ENCODE results near the gene EEFSEC. TPM values are rescaled to one million over a fixed set of nuclear protein-coding genes. Genes with fewer than 3 reads are reported as not detected.
A peak's percentile ranks its signal among the peaks of the same experiment; 100 is the strongest.

Gene EEFSEC
- total RNA-seq, 4 donors from 2014 or later: 11.5 to 18.7 (median 14.9) TPM

- WGBS, 2 donors: 91 to 100% methylated on average over 3 to 4 of the region's 4 CpGs
- no peak overlapping the region for H3K27ac ChIP-seq
- no peaks in the 10 kb centered on the region for H3K36me3 ChIP-seq
- TF ChIP-seq POLR2A (IDR thresholded peaks at IDR 0.05) (no peak), CTCF (IDR thresholded peaks at IDR 0.05) (no peak)
- DNase-seq: no peak
- intact Hi-C loops (cut with DNase I): no loop called here
- peaks cover 0 to 9% (median 4%) of the 10 kb centered on the region in 3 donors for H3K9me3 ChIP-seq
- H3K4me3 ChIP-seq: no peak overlapping the region
- H3K4me1 ChIP-seq: peaks cover 0 to 20% (median 0%) of the 10 kb centered on the region in 3 donors
- no peaks in the 10 kb centered on the region for H3K27me3 ChIP-seq
Measured at GRCh38 chr3:128227507-128227906, 74.2 kb downstream of the EEFSEC start.

GRCh38 chr3:128228366-128228910 is 75.2 kb downstream of the EEFSEC start:
- Histone ChIP-seq H3K27ac (no peak overlapping the region), H3K27me3 (no peaks in the 10 kb centered on the region), H3K36me3 (no peaks in the 10 kb centered on the region), H3K4me3 (no peak overlapping the region), H3K9me3 (peaks cover 0 to under 1% (median 0%) of the 10 kb centered on the region in 3 donors), H3K4me1 (peaks cover 0 to 20% (median 0%) of the 10 kb centered on the region in 3 donors)
- no peak for TF ChIP-seq CTCF (IDR thresholded peaks at IDR 0.05)
- TF ChIP-seq POLR2A (IDR thresholded peaks at IDR 0.05): no peak
- no peak for DNase-seq
- WGBS, 2 donors: 90 to 92% methylated on average over 3 to 4 of the region's 5 CpGs
- intact Hi-C loops (cut with DNase I): no loop called here

- TF ChIP-seq POLR2A (IDR thresholded peaks at IDR 0.05) (no peak), CTCF (IDR thresholded peaks at IDR 0.05) (no peak)
- Histone ChIP-seq H3K9me3 (no peaks in the 10 kb centered on the region), H3K36me3 (no peaks in the 10 kb centered on the region), H3K4me1 (peaks cover 0 to 20% (median 0%) of the 10 kb centered on the region in 3 donors), H3K27me3 (no peaks in the 10 kb centered on the region), H3K4me3 (no peak overlapping the region), H3K27ac (peak overlapping the region in 1 of 4 donors; percentile 36)
- no peak for DNase-seq
- WGBS, 2 donors: 78 to 85% methylated on average over 6 to 9 of the region's 11 CpGs
- intact Hi-C loops (cut with DNase I): no loop called here
Measured at GRCh38 chr3:128229106-128229857, 76.0 kb downstream of the EEFSEC start.

- Histone ChIP-seq H3K27me3 (no peaks in the 10 kb centered on the region), H3K4me3 (no peak overlapping the region), H3K9me3 (no peaks in the 10 kb centered on the region), H3K36me3 (no peaks in the 10 kb centered on the region), H3K4me1 (peaks cover 0 to 20% (median 0%) of the 10 kb centered on the region in 3 donors), H3K27ac (no peak overlapping the region)
- 61 to 63% methylated on average over 4 to 6 of the region's 6 CpGs for WGBS, 2 donors
- DNase-seq: no peak
- TF ChIP-seq CTCF (IDR thresholded peaks at IDR 0.05) (no peak), POLR2A (IDR thresholded peaks at IDR 0.05) (no peak)
- intact Hi-C loops (cut with DNase I): no loop called here
Measured at GRCh38 chr3:128231606-128232005, 78.3 kb downstream of the EEFSEC start.

GRCh38 chr3:128232376-128233178 is 79.3 kb downstream of the EEFSEC start:
- Histone ChIP-seq H3K27ac (no peak overlapping the region), H3K36me3 (no peaks in the 10 kb centered on the region), H3K4me3 (no peak overlapping the region), H3K4me1 (peaks cover 0 to 20% (median 0%) of the 10 kb centered on the region in 3 donors), H3K27me3 (no peaks in the 10 kb centered on the region), H3K9me3 (no peaks in the 10 kb centered on the region)
- no peak for TF ChIP-seq POLR2A (IDR thresholded peaks at IDR 0.05)
- no peak for TF ChIP-seq CTCF (IDR thresholded peaks at IDR 0.05)
- 64 to 79% methylated on average over 14 of the region's 14 CpGs for WGBS, 2 donors
- intact Hi-C loops (cut with DNase I): no loop called here
- DNase-seq: no peak

All from esophagus squamous epithelium (tissue), 5 donors.